H1 (cell line): Measurements from ENCODE around the gene IKZF3. TPM values are rescaled to one million over a fixed set of nuclear protein-coding genes. Genes with fewer than 3 reads are reported as not detected.
A peak's percentile ranks its signal among the peaks of the same experiment; 100 is the strongest.

Experiments
- CHD2 ChIP-seq: IDR thresholded peaks from 2 replicates; pipeline ENCODE4 v1.6.1; 2012; ENCODE audit warnings: low read length, improper control_type of control experiment
- CTCF ChIP-seq, 3 experiments: IDR thresholded peaks; 1 replicate in 2 of 3; 2 replicates in 1 of 3; pipeline versions ENCODE4 v1.5.1 to v1.6.1; 2011; ENCODE audit warnings: low read length in 3 of 3, mild to moderate bottlenecking in 3 of 3, inconsistent platforms in 2 of 3, low read depth in 1 of 3, moderate library complexity in 1 of 3; ENCODE audit not compliant: insufficient read depth in 1 of 3; ENCODE audit errors: control extremely low read depth in 1 of 3
- EP300 ChIP-seq, 2 experiments: IDR thresholded peaks; 1 replicate in 1 of 2; 2 replicates in 1 of 2; pipeline ENCODE4 v1.6.1; 2011 to 2012; ENCODE audit warnings: low read depth in 2 of 2, low read length in 2 of 2, mild to moderate bottlenecking in 2 of 2, borderline replicate concordance in 1 of 2, inconsistent platforms in 1 of 2, moderate library complexity in 1 of 2
- FOSL1 ChIP-seq: IDR thresholded peaks from 2 replicates; pipeline ENCODE4 v1.6.1; 2011; ENCODE audit warnings: mild to moderate bottlenecking, low read depth, low read length, moderate library complexity; ENCODE audit not compliant: insufficient read depth
- SAP30 ChIP-seq: fragments of 300-600 bp; sonication (generic); IDR thresholded peaks from 2 replicates; pipeline ENCODE4 v1.7.1; 2012; ENCODE audit warnings: low read length, moderate library complexity, mild to moderate bottlenecking, inconsistent platforms; ENCODE audit not compliant: insufficient read depth, insufficient replicate concordance
- TAF1 ChIP-seq: IDR thresholded peaks from 2 replicates; pipeline ENCODE4 v1.6.1; 2011; ENCODE audit warnings: mild to moderate bottlenecking, low read depth, low read length
- TAF7 ChIP-seq: optimal IDR thresholded peaks from 2 replicates; pipeline ENCODE3; 2011; ENCODE audit warnings: low read depth, mild to moderate bottlenecking, inconsistent platforms, low read length, moderate library complexity, borderline replicate concordance
- polyA plus RNA-seq, 7 experiments: library from polyadenylated mRNA; depleted of rRNA in 3 of 7; stranded (reverse) in 5 of 7; unstranded in 2 of 7; fragments of >200 nt in 5 of 7; fragments of 200-250 nt in 2 of 7; gene quantifications; 1 replicate in 5 of 7; 2 replicates in 1 of 7; 4 replicates in 1 of 7; pipeline versions ENCODE4 v1.2.1 to v1.2.3, GENCODE V29; 2011 to 2013; ENCODE audit warnings: missing spikeins in 2 of 7, mixed read lengths in 2 of 7
- total RNA-seq: library from RNA; stranded (reverse); fragmentation: NEBNext Ultra II Directional; extraction: Animal tissue kit (Norgen Biotek cat#: 25700); gene quantifications from 2 replicates; pipeline ENCODE4 v1.2.1, GENCODE V29; 2021
- TF ChIP-seq, protein P1 (sequence below): fragments of 300-600 bp; sonication (generic); IDR thresholded peaks from 2 replicates; pipeline ENCODE4 v1.7.1; 2012; ENCODE audit warnings: low read length, moderate library complexity, mild to moderate bottlenecking, inconsistent platforms; ENCODE audit not compliant: insufficient replicate concordance

IKZF3 gene
- total and polyA plus RNA-seq, 2 of the 8 experiments (the other 6 are each of a cell fraction or from before 2014, with no cell fraction given) = 0.23 to 0.56 TPM

- TF ChIP-seq, protein P1, sequence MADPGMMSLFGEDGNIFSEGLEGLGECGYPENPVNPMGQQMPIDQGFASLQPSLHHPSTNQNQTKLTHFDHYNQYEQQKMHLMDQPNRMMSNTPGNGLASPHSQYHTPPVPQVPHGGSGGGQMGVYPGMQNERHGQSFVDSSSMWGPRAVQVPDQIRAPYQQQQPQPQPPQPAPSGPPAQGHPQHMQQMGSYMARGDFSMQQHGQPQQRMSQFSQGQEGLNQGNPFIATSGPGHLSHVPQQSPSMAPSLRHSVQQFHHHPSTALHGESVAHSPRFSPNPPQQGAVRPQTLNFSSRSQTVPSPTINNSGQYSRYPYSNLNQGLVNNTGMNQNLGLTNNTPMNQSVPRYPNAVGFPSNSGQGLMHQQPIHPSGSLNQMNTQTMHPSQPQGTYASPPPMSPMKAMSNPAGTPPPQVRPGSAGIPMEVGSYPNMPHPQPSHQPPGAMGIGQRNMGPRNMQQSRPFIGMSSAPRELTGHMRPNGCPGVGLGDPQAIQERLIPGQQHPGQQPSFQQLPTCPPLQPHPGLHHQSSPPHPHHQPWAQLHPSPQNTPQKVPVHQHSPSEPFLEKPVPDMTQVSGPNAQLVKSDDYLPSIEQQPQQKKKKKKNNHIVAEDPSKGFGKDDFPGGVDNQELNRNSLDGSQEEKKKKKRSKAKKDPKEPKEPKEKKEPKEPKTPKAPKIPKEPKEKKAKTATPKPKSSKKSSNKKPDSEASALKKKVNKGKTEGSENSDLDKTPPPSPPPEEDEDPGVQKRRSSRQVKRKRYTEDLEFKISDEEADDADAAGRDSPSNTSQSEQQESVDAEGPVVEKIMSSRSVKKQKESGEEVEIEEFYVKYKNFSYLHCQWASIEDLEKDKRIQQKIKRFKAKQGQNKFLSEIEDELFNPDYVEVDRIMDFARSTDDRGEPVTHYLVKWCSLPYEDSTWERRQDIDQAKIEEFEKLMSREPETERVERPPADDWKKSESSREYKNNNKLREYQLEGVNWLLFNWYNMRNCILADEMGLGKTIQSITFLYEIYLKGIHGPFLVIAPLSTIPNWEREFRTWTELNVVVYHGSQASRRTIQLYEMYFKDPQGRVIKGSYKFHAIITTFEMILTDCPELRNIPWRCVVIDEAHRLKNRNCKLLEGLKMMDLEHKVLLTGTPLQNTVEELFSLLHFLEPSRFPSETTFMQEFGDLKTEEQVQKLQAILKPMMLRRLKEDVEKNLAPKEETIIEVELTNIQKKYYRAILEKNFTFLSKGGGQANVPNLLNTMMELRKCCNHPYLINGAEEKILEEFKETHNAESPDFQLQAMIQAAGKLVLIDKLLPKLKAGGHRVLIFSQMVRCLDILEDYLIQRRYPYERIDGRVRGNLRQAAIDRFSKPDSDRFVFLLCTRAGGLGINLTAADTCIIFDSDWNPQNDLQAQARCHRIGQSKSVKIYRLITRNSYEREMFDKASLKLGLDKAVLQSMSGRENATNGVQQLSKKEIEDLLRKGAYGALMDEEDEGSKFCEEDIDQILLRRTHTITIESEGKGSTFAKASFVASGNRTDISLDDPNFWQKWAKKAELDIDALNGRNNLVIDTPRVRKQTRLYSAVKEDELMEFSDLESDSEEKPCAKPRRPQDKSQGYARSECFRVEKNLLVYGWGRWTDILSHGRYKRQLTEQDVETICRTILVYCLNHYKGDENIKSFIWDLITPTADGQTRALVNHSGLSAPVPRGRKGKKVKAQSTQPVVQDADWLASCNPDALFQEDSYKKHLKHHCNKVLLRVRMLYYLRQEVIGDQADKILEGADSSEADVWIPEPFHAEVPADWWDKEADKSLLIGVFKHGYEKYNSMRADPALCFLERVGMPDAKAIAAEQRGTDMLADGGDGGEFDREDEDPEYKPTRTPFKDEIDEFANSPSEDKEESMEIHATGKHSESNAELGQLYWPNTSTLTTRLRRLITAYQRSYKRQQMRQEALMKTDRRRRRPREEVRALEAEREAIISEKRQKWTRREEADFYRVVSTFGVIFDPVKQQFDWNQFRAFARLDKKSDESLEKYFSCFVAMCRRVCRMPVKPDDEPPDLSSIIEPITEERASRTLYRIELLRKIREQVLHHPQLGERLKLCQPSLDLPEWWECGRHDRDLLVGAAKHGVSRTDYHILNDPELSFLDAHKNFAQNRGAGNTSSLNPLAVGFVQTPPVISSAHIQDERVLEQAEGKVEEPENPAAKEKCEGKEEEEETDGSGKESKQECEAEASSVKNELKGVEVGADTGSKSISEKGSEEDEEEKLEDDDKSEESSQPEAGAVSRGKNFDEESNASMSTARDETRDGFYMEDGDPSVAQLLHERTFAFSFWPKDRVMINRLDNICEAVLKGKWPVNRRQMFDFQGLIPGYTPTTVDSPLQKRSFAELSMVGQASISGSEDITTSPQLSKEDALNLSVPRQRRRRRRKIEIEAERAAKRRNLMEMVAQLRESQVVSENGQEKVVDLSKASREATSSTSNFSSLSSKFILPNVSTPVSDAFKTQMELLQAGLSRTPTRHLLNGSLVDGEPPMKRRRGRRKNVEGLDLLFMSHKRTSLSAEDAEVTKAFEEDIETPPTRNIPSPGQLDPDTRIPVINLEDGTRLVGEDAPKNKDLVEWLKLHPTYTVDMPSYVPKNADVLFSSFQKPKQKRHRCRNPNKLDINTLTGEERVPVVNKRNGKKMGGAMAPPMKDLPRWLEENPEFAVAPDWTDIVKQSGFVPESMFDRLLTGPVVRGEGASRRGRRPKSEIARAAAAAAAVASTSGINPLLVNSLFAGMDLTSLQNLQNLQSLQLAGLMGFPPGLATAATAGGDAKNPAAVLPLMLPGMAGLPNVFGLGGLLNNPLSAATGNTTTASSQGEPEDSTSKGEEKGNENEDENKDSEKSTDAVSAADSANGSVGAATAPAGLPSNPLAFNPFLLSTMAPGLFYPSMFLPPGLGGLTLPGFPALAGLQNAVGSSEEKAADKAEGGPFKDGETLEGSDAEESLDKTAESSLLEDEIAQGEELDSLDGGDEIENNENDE = no peak
- TF ChIP-seq SAP30 = no peak
- TF ChIP-seq CTCF (IDR thresholded peaks at IDR 0.05; ENCODE audit: control extremely low read depth in 1 of 3, insufficient read depth in 1 of 3, low read depth in 1 of 3, low read length in 3 of 3) = peak in 1 of 3 experiments; percentile 8; a peak in 1 of 4 replicates
- no peak for TF ChIP-seq TAF1
- no peak for TF ChIP-seq EP300 (IDR thresholded peaks at IDR 0.05; ENCODE audit: borderline replicate concordance in 1 of 2, low read depth in 2 of 2, low read length in 2 of 2)
- no peak for TF ChIP-seq CHD2
- TF ChIP-seq TAF7 = no peak
- no peak for TF ChIP-seq FOSL1
Observed at GRCh38 chr17:39751016-39751543, 113.0 kb downstream of the IKZF3 start (continued).
